ENCODE data around the gene LRBA. TPM values are rescaled to one million over a fixed set of nuclear protein-coding genes. Genes with fewer than 3 reads are reported as not detected.

The LRBA gene
- total RNA-seq, 1 experiment from 2014 or later, result 25.7 TPM

DNA sequence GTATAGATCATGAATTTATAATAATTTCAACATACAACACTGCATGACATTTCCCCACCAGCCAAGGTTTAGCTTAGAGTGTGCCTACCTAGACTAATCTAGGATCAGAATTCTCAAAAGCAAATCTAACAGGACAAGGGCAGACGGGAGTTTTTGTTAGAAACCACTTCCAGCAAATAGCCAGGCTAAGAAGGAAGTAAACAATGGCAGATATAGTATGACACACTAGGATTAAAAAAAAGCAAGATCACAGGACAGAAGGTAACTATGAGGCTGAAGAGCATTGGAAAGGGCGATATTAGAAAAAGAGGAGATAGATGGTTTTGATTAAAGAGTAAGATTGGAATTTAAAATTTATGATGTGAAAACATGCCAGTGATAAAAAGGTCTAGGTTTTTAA lies 124.8 kb downstream of the LRBA start:
- DNase-seq (ENCODE audit: extremely low read depth, low read depth), result no peak

DNA sequence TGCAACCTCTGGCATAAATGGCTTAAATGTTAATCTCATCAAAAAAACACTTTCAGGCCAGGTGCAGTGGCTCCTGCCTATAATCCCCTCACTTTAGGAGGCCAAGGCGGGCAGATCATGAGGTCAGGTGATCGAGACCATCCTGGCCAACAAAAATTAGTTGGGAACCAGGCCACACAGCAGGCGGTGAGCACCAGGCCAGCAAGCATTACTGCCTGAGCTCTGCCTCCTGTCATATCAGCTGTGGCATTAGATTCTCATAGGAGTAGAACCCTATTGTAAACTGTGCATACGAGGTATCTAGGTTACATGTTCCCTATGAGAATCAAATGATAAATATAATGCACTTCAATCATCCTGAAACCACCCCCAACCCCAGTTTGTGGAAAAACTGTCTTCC lies 125.8 kb downstream of the LRBA start:
- DNase-seq (ENCODE audit: extremely low read depth, low read depth), result no peak

DNA sequence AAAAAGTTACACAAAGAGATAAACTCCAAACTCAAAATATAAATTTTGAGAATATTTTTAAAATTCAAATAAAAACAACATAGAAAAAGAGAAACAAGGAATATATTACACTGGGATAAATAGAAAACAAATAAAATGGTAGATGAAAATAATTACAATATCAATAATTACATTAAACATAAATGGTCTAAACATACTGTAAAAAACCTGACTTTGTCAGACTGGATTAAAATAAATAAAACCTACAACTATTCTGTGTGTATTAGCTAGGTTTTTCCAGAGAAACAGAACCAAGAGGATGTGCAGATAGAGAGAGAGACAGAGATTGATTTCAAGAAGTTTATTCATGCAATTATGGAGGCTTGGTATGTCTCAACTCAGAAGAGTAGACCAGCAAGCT lies 126.5 kb downstream of the LRBA start:
- DNase-seq (ENCODE audit: extremely low read depth, low read depth), result no peak

DNA sequence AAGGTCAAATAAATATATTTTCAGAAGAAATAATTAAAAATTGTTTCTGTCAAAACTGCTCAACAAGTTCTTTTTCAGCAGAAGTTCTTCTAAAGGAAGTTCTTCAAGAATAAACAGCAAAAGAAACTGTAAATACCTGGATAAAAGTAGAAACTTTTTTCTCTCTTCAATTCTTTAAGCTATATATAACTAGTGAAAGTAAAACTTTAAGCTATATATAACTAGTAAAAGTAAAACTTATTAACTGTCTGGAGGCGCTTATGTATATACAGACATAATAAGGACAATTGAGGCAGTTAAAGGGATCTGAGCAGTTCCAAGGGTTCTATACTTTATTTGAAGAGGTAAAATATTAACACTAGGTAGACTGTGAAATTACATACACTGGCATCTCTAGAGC lies 126.9 kb downstream of the LRBA start:
- no peak for DNase-seq (ENCODE audit: extremely low read depth, low read depth)

DNA sequence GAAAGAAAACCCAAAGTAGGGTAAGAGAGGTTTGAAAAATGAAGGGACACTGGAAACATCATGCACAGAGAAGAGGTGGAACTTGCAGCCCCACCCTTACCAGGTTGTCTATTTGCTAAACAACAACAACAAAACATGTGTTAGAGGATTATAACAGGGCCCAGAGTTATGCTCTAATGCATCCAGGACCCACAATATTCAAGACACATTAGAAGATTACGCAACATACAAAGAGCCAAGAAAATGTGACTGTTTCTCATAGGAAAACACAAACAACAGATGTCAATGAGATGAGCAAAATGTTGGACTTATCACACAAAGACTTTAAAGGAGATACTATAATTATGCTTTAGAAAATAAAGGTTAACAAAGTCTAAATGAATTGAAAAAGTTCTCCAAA lies 128.5 kb downstream of the LRBA start:
- DNase-seq (ENCODE audit: extremely low read depth, low read depth), result no peak

DNA sequence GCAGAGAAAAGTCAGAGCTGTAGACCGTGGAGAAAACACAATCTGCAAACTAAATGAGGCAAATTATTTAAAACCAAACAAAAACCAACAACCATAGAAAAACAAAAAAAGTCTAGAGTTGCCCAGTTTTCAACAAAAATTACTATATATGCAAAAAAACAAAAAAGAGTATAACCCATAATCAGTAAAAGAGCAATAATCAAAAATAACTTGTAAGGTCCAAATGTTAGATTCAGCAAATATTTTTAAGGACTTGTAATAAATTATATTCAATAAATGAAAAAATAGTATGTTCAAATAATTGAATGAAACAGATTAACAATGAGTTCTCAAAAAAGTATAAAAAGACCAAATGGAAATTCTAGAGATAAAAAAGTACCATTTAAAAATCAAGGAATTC lies 130.5 kb downstream of the LRBA start:
- DNase-seq (ENCODE audit: extremely low read depth, low read depth), result no peak

DNA sequence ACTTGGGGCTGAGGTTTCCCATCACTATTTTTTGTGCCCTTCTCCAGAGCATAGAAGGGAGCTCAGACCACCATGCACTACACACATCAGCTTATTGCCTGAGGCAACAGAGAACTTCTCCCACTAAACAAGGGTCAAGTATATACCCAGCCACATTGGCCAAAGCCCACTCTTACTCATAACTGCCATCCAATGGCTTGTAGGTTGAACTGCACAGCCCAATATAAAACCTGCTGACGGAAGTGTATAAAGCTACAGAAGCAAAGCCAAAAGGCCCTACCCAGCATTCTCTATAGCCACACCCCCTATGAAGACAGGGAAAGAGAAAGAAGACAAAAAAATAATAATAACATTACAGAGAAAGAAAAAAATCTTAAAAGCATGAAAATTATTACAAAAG lies 139.7 kb downstream of the LRBA start:
- DNase-seq (ENCODE audit: extremely low read depth, low read depth), result no peak

DNA sequence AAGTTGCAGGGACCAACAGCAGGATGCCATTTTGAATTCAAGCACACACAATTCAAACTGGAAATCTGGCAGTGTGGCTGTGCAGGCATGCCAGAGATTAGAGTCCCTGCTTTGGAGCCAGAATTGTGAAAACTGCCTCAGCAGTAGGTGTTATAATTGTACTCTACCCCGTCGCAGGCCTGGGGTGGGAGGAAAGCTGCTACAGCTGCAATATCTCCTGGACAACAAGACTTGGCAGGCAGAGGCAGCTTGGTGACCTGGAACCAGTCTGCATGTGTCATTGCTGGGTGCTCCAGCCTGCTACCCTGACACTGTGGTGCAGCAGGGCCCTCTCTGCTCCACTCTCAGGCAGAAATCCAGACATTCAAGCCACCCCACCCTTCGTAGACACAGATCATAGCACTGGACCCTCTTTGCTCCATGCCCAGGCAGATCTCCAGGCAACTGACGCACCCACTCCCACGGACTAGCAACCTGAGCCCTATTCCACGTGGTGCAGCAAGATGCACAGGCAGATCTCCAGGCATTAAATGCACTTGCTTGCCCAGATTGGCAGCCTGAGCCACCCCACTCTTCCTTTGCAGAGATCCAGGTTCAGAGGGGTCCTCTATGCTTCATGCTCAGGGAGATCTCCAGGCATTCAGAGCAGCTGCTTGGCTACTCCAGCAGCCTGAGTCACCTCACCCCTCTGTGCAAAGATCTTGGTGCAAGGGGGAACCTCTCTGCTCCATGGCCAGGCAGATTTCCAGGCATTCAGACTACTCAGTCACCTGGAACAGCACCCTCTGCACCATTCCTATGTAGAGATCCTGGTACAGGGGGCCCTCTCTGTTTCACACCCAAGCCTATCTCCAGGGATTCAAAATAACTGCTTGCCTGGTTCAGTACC lies 140.5 kb downstream of the LRBA start:
- no peak for DNase-seq (ENCODE audit: extremely low read depth, low read depth)

DNA sequence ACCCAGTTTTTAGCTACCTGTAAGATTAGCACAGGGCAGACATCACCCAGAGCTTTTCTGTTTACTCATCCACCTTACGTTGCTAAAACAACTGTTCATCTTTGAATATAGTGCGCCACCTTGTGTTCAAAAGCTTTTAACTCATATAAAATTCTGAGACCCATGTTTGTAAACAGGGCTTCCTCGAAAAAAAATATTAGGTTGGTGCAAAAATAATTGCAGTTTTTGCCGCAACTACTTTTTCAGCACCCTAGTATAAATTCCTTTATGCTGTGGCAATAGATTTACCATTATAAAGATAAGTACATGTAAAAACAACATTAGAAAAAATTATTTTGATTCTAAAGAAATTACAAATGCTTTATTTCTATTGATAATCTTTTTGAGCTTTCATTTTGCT lies 147.9 kb downstream of the LRBA start:
- peak; percentile 78 for DNase-seq (ENCODE audit: extremely low read depth, low read depth)

DNA sequence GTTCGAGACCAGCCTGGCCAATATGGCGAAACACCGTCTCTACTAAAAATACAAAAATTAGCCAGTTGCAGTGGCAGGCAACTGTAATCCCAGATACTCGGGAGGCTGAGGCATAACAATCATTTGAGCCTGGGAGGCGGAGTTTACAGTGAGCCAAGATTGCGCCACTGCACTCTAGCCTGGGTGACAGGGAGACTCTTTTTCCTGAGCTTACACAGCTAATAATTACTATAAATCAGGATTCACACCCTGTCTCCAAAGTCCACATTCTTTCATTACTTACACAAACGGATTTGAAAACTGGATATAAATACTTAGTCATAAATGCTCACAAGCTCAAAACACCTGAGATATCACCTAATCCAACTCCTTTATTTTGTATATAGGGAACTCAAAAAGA lies 151.6 kb downstream of the LRBA start:
- no peak for DNase-seq (ENCODE audit: extremely low read depth, low read depth)

DNA sequence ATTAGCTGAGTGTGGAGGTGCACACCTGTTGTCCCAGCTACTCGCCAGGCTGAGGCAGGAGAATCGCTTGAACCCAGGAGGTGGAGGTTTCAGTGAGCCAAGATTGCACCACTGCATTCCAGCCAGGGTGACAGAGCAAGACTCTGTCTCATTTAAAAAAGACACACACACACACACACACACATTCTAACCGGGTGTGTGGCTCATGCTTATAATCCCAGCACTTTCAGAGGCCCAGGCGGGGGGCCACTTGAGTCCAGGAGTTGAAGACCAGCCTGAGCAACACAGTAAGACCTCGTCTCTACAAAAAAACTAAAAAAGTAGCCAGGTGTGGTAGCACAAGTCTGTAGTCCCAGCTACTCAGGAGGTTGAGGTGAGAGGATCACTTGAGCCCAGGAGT lies 152.3 kb downstream of the LRBA start:
- DNase-seq (ENCODE audit: extremely low read depth, low read depth), result no peak

DNA sequence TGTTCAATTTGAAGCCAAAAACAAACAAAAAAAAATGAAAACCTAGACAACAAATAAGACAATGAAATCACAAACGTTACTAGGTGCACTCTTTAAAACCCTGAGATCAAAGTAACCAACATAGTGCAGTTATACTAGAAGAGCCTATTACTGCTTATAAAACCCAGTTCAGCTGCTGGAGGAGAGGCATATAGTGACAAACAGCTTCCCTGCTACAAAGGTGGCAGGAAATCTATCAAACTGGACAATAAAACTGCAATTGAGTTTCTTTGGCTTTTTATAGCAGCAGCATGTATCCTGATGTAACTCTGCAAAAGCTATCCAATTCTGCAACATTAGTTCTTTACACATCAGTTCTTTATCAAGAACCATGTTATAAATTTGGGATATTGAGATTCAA lies 155.6 kb downstream of the LRBA start:
- no peak for DNase-seq (ENCODE audit: extremely low read depth, low read depth)

DNA sequence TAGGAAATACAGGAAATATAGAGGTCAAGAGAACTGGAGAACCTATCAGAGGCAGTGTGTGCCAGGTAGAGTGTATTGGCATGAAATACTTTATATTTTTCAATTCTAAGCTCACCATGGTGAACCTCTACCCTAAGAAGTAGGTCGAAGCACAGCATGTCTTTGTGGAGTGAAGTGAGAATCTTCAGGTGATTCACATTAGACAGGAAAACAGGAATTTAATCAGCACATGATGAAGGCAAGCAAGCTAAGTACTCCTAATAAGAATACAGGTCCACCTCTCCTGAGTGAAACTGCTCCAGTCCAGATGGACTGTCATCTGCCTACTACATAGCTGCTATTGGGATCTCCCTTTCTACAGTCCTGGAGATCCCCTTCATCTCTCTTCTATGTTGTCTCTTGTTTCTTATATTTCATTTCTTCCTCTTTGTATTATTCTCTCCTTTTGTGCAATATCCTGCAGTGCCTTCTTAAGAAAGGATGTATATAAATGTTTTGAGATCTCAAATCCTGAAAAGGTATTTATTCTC lies 159.0 kb downstream of the LRBA start:
- no peak for DNase-seq (ENCODE audit: extremely low read depth, low read depth)

DNA sequence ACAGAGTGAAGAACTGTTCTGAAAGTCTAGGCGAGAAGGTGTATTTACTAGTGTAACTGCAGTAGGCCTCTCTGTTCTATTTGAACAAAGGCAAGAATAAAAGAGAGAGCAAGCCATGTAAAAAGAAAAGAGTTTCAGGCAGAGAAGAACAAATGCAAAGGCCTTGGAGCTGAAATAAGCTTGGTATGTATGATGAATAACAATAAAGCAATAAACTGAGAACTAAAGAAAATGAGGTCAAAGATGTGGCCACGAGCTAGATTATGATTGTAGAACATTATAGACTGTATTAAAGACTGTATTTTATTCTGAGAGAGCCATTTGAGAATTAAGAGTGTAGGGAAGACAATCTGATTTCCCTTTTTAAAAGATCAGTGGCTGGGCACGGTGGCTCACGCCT lies 160.5 kb downstream of the LRBA start:
- DNase-seq (ENCODE audit: extremely low read depth, low read depth), result no peak

DNA sequence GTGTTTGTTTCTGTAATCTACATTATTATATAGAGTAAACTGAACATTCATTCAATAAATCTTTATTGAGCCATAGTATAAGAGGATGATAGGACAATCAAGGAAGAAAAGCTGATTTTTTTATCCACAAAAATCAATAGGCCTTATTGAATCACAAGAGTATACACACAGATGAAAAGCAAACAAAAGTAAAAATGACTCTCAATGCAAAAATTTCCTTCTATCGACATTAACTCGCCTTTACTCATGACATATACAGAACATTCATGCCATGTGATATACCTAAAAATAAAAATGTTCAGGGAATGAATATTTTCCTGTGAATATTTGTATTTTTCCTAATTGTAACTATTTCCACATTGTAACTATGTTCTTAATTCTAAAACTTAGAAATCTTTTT lies 161.2 kb downstream of the LRBA start:
- no peak for DNase-seq (ENCODE audit: extremely low read depth, low read depth)

DNA sequence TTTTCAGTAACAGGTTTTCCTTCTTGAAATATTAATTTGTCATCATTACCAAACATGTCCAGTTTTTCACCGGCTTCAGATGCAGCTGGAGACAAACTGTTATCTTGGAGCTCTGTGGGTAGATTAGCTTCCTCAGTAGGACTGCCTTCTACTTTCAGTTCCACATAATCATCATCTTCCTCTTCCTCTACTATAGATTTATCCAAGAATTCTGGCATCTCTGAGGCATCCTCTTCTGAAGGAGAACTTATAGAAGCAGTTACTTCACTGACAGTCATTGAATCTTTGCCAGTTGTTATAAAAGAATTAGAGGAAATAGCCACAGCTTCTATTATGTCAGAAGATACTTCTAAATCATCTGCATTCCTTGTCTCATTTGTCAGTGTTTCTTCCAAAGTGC lies 162.9 kb downstream of the LRBA start:
- no peak for DNase-seq (ENCODE audit: extremely low read depth, low read depth)

DNA sequence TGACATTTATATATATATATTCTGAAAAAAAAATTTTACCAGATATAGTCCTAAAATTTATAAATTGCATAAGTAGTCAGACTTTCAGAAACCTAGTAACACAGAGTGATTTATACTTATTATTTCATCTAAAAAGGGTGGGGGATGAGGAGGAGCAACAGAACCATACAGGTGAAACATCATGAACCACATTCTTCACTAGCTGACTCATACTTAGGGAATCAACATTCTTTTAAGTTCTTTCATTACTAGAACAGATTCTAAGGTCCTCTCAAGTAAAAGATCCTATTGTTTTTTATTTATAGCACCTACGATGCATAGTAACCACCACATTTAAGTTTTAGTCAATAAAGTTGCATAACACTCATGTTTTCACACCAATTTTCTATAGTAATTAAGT lies 166.1 kb downstream of the LRBA start:
- DNase-seq (ENCODE audit: extremely low read depth, low read depth), result no peak

DNA sequence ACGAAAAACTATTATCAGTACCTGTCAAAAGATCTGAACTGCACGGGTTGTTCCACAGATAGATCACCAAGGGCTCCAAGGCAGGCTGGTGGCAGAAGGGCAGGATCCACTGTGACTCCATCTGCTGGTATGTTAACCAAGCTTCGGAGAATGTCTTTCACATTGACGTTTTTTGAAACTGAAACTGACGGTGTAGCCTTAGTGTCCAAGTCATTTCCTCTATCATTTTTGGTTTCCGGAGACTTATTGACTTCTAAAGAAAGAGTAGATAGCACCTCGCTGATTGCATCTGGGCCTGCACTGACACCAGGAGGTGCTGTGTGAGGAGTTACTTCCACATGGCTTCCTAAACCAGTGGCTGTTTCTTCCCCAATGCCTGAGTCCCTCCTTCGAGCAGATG lies 186.9 kb downstream of the LRBA start:
- no peak for DNase-seq (ENCODE audit: extremely low read depth, low read depth)

DNA sequence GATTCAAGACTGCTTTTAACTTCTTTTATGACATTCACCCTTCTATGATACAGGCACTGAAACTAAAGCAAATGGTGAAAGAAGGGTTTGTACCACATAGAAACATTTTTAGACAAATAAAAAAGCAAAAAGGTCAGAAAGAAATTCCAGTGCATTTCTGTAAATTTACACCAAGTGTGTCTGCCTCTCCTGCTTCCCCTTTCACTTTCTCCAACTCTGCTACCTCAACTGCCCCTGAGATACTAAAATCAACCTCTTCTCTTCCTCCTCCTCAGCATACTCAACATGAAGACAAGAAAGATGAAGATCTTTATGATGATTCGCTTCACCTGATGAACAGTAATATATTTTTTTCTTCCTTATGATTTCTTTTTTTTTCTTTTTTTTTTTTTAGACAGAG lies 187.9 kb downstream of the LRBA start:
- DNase-seq (ENCODE audit: extremely low read depth, low read depth), result no peak

DNA sequence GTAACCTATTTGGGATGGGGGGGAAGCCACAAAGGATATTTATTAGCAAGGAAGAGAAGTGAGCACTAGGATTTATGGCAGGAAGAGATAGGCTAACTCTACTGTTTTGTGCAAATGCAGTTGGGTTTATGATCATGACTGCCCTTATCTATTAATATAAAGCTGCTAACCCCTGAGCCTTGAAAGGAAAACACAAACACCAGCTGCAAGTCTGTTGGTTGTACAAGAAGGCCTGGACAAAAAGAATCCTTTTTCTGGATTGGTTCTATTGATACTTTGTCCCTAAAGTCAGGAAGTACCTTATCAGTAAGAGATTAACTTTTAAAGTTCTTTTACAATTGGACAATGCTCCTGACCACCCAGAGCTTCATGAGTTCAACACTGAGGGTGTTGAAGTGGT lies 188.8 kb downstream of the LRBA start:
- no peak for DNase-seq (ENCODE audit: extremely low read depth, low read depth)

DNA sequence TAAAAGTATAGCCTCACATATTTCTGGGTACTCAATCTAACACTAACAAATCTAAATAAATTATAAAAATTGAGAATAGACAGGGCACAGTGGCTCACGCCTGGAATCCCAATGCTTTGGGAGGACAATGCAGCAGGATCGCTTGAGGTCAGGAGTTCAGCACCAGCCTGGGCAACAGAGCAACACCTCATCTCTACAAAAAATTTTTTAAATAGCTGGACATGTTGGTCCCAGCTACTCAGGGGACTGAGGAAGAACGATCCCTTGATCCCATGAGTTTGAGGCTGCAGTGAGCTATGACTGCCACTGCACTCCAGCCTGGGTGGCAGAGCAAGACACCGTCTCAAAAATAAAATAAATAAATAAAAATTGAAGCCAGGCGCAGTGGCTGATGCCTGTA lies 192.7 kb downstream of the LRBA start:
- no peak for DNase-seq (ENCODE audit: extremely low read depth, low read depth)

DNA sequence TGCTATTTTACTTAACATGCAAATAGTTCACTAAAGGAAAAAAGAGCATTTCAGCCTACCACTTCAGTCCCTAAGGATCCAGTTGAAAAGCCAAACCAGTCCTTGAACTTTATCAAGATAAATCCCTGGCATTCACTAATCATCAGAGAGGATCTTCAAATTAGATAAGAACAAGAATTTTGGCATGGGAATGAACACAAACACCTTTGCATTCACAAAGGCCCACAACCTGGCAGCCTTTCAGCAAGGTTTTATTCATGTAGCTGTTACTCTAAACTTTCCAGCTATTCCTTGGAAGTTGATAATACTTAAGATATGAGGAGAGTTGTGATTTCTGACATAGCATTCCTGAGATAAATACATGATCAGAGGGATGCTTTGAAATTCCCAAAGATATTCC lies 193.4 kb downstream of the LRBA start:
- DNase-seq (ENCODE audit: extremely low read depth, low read depth), result no peak

DNA sequence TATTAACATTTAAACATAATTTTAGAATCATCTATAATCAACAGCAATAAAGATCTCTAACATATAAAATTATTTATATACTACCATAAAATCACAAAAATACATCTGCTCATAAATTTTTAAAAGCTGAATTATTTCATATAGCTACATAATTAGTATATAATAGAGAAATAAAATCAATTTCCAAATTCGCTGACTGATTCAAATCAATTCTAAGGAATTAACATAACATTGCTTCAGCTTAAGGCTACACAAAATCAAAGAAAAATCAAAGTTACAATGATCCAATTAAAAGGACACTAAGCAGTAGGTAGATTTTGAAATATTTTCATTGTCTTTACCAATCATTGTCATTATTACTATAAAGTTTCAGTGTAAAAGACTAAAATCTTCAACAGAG lies 194.7 kb downstream of the LRBA start:
- no peak for DNase-seq (ENCODE audit: extremely low read depth, low read depth)

Measured in NCI-H460 (cell line).